ENCODE data around the gene SH3BGRL3.

DNA sequence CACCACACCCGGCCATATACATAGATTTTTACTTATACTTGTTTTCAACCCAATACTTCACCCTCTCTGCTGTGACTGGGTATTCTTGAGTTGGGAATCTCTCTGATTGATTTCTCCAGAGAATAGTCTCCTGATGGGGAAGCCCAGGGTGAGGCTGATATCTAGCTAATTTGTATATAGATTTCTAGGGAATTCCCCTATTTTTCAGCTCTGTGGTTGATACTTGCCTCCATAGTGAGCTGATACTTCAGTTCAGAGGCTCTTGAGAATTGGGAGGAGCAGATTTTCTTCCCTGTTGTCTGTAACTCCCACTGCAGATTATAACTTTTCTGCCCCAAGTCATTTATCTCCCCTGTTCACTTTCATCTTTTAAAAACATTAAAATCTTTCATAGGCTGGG is 14.5 kb upstream of the SH3BGRL3 start:
- TF ChIP-seq POLR2A (IDR thresholded peaks at IDR 0.05) (no peak), EP300 (IDR thresholded peaks at IDR 0.05; ENCODE audit: low read depth) (no peak)
- TF ChIP-seq, protein P1, sequence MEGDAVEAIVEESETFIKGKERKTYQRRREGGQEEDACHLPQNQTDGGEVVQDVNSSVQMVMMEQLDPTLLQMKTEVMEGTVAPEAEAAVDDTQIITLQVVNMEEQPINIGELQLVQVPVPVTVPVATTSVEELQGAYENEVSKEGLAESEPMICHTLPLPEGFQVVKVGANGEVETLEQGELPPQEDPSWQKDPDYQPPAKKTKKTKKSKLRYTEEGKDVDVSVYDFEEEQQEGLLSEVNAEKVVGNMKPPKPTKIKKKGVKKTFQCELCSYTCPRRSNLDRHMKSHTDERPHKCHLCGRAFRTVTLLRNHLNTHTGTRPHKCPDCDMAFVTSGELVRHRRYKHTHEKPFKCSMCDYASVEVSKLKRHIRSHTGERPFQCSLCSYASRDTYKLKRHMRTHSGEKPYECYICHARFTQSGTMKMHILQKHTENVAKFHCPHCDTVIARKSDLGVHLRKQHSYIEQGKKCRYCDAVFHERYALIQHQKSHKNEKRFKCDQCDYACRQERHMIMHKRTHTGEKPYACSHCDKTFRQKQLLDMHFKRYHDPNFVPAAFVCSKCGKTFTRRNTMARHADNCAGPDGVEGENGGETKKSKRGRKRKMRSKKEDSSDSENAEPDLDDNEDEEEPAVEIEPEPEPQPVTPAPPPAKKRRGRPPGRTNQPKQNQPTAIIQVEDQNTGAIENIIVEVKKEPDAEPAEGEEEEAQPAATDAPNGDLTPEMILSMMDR (IDR thresholded peaks at IDR 0.05), result no peak

Data from transverse colon (tissue), 3 donors.